Trophoblast cell (in vitro differentiated cells and primary cell): ENCODE measurements around the gene TMEM185A. TPM values are rescaled to one million over a fixed set of nuclear protein-coding genes. Genes with fewer than 3 reads are reported as not detected.
"Not testable (repeated sequence)": the region's sequence is repeated elsewhere in the genome, so short reads cannot be mapped to it uniquely, and the experiment has no call there.

Source experiments
- DNase-seq, 2 donors: peaks; one replicate each; pipeline ENCODE4 v3.0.0-alpha.2; 2016
- H2AFZ ChIP-seq: 2 replicates; pipeline ENCODE4 v1.6.1; 2013; ENCODE audit warnings: low read length, moderate library complexity, mild to moderate bottlenecking; ENCODE audit not compliant: insufficient read depth, poor library complexity
- H2AK5ac ChIP-seq: 2 replicates; pipeline ENCODE4 v1.6.1; 2013; ENCODE audit warnings: mild to moderate bottlenecking, low read length
- H2BK120ac ChIP-seq: 2 replicates; pipeline ENCODE4 v1.6.1; 2013; ENCODE audit warnings: low read length, mild to moderate bottlenecking, moderate library complexity; ENCODE audit not compliant: insufficient read depth, poor library complexity
- H2BK12ac ChIP-seq: 2 replicates; pipeline ENCODE4 v1.6.1; 2013; ENCODE audit warnings: mild to moderate bottlenecking, low read length, moderate library complexity
- H2BK5ac ChIP-seq: 2 replicates; pipeline ENCODE4 v1.6.1; 2013; ENCODE audit warnings: low read length, low read depth, moderate library complexity, mild to moderate bottlenecking; ENCODE audit not compliant: poor library complexity
- H3K14ac ChIP-seq: 2 replicates; pipeline ENCODE4 v1.6.1; 2013; ENCODE audit warnings: mild to moderate bottlenecking, low read length
- H3K18ac ChIP-seq: 2 replicates; pipeline ENCODE4 v1.6.1; 2013; ENCODE audit warnings: mild to moderate bottlenecking, low read length
- H3K23ac ChIP-seq: 2 replicates; pipeline ENCODE4 v1.6.1; 2013; ENCODE audit warnings: low read length
- H3K27ac ChIP-seq: 2 replicates; pipeline ENCODE4 v1.5.1; 2013; ENCODE audit warnings: low read depth, mild to moderate bottlenecking, inconsistent platforms, low read length, moderate library complexity
- H3K27me3 ChIP-seq: 2 replicates; pipeline ENCODE4 v1.6.1; 2013; ENCODE audit warnings: inconsistent platforms, mild to moderate bottlenecking, low read length, moderate library complexity; ENCODE audit not compliant: insufficient read depth
- H3K36me3 ChIP-seq, 2 experiments: 1 replicate in 1 of 2; 2 replicates in 1 of 2; pipeline ENCODE4 v1.6.1; 2013; ENCODE audit warnings: low read length in 2 of 2, mild to moderate bottlenecking in 2 of 2, moderate library complexity in 1 of 2; ENCODE audit not compliant: insufficient read depth in 2 of 2, control insufficient read depth in 1 of 2
- H3K4ac ChIP-seq: 2 replicates; pipeline ENCODE4 v1.6.1; 2013; ENCODE audit warnings: low read depth, mild to moderate bottlenecking, low read length, moderate library complexity
- H3K4me1 ChIP-seq, 2 experiments: 1 replicate in 1 of 2; 2 replicates in 1 of 2; pipeline ENCODE4 v1.6.1; 2013; ENCODE audit warnings: low read length in 2 of 2, mild to moderate bottlenecking in 2 of 2, moderate library complexity in 1 of 2; ENCODE audit not compliant: insufficient read depth in 2 of 2, control insufficient read depth in 1 of 2
- H3K4me2 ChIP-seq: 2 replicates; pipeline ENCODE4 v1.6.1; 2013; ENCODE audit warnings: inconsistent platforms, mild to moderate bottlenecking, low read length, moderate library complexity
- H3K4me3 ChIP-seq: 2 replicates; pipeline ENCODE4 v1.5.1; 2013; ENCODE audit warnings: mild to moderate bottlenecking, low read depth, low read length, inconsistent platforms
- H3K79me1 ChIP-seq: one replicate; pipeline ENCODE4 v1.6.1; 2013; ENCODE audit warnings: low read length
- H3K79me2 ChIP-seq: 2 replicates; pipeline ENCODE4 v1.6.1; 2013; ENCODE audit warnings: low read length, mild to moderate bottlenecking; ENCODE audit not compliant: control insufficient read depth, insufficient read depth, poor library complexity
- H3K9ac ChIP-seq: 2 replicates; pipeline ENCODE4 v1.6.1; 2013; ENCODE audit warnings: mild to moderate bottlenecking, low read length
- H3K9me3 ChIP-seq: 2 replicates; pipeline ENCODE4 v1.6.1; 2013; ENCODE audit warnings: low read depth, mild to moderate bottlenecking, control low read depth, inconsistent platforms, low read length; ENCODE audit not compliant: insufficient read depth
- H4K12ac ChIP-seq: 2 replicates; pipeline ENCODE4 v1.6.1; 2013; ENCODE audit warnings: low read depth, mild to moderate bottlenecking, low read length, moderate library complexity
- H4K8ac ChIP-seq: 2 replicates; pipeline ENCODE4 v1.6.1; 2013; ENCODE audit warnings: low read depth, mild to moderate bottlenecking, low read length, moderate library complexity
- H4K91ac ChIP-seq: one replicate; pipeline ENCODE4 v1.6.1; 2013; ENCODE audit warnings: low read depth, mild to moderate bottlenecking, low read length, moderate library complexity
- WGBS: extraction: QIAGEN DNeasy Blood & Tissue Kit; methylation state at CpG from one replicate; pipeline ENCODE4 v1.1.7; 2013; ENCODE audit warnings: missing lambda C conversion rate; ENCODE audit not compliant: insufficient read length, insufficient coverage; ENCODE audit errors: extremely low coverage; 5-methylcytosine and 5-hydroxymethylcytosine counted together
- polyA plus RNA-seq: library from polyadenylated mRNA; stranded (reverse); fragments of 200-250 nt; gene quantifications from 2 replicates; pipeline ENCODE4 v1.2.3, GENCODE V29; 2013

TMEM185A gene
- polyA plus RNA-seq: 12.1 and 12.5 TPM in 2 replicates

GRCh38 chrX:149631234-149632165, at the start of gene TMEM185A:
TMEM185A (minus strand) TSS chrX:149631792; CDS start chrX:149631580, 212 bp downstream.
- H2BK120ac ChIP-seq: no peak within 1 kb of the TSS
- peak within 1 kb of the TSS; percentile 96 for H3K4me2 ChIP-seq
- peak within 1 kb of the TSS; percentile 37 for H3K4ac ChIP-seq
- H4K8ac ChIP-seq: peak within 1 kb of the TSS; percentile 68
- H3K9ac ChIP-seq: peak within 1 kb of the TSS; percentile 78
- peaks cover 0 to 2% of the 10 kb centered on the region in 2 experiments for H3K4me1 ChIP-seq
- no peak within 1 kb of the TSS for H4K91ac ChIP-seq
- peak within 1 kb of the TSS; percentile 71 for H3K14ac ChIP-seq
- H3K18ac ChIP-seq: no peak within 1 kb of the TSS
- H3K79me2 ChIP-seq: no peaks in the 10 kb centered on the region
- no peak within 1 kb of the TSS for H2BK12ac ChIP-seq
- DNase-seq: peak; percentile 27 to 68
- no peak within 1 kb of the TSS for H2AFZ ChIP-seq
- H3K4me3 ChIP-seq: peak within 1 kb of the TSS; percentile 84
- no CpG with 5 or more reads among the region's 102 CpGs for WGBS
- no peaks in the 10 kb centered on the region for H3K27me3 ChIP-seq
- H4K12ac ChIP-seq: no peak within 1 kb of the TSS
- H3K27ac ChIP-seq: no peak within 1 kb of the TSS
- H2BK5ac ChIP-seq: no peak within 1 kb of the TSS
- no peak within 1 kb of the TSS for H3K23ac ChIP-seq
- no peaks in the 10 kb centered on the region for H3K9me3 ChIP-seq
- no peak within 1 kb of the TSS for H2AK5ac ChIP-seq
- H3K36me3 ChIP-seq: no peaks in the 10 kb centered on the region
- peaks cover 3% of the 10 kb centered on the region for H3K79me1 ChIP-seq

DNA sequence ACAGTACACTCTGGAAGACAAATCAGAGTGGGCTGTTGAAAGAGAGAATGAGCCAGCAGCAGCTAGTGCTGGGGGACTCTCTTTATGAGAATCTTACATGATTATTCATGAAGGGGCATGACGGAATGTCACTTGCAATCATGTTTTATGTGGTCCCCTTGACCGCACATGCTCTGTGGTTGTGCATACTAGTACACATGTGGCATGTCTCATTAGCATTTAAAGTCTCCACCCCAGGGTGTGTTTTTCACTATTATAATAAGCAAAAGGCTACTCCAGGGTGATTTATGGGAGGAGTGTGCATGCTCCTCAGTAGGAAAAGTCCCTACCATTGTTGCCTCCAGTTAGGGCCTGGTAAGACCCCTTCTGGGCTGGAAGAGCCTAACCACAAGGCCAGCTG, 49.6 kb upstream of the TMEM185A start:
- H2AFZ ChIP-seq: no peak overlapping the region
- WGBS: no CpG with 5 or more reads among the region's 2 CpGs
- no peak overlapping the region for H3K9ac ChIP-seq
- no peak overlapping the region for H3K27ac ChIP-seq
- no peaks in the 10 kb centered on the region for H3K79me1 ChIP-seq
- H2BK5ac ChIP-seq: no peak overlapping the region
- no peak overlapping the region for H3K4me3 ChIP-seq
- H3K9me3 ChIP-seq: no peaks in the 10 kb centered on the region
- H3K23ac ChIP-seq: no peak overlapping the region
- H4K8ac ChIP-seq: no peak overlapping the region
- no peak for DNase-seq
- H4K12ac ChIP-seq: no peak overlapping the region
- no peak overlapping the region for H2BK120ac ChIP-seq
- no peaks in the 10 kb centered on the region for H3K36me3 ChIP-seq
- H3K4ac ChIP-seq: no peak overlapping the region
- no peaks in the 10 kb centered on the region for H3K4me1 ChIP-seq
- H3K14ac ChIP-seq: no peak overlapping the region
- H3K79me2 ChIP-seq: no peaks in the 10 kb centered on the region
- H2BK12ac ChIP-seq: no peak overlapping the region
- H3K18ac ChIP-seq: no peak overlapping the region
- no peak overlapping the region for H4K91ac ChIP-seq
- H2AK5ac ChIP-seq: no peak overlapping the region
- H3K27me3 ChIP-seq: no peaks in the 10 kb centered on the region
- H3K4me2 ChIP-seq: no peak overlapping the region

- H3K14ac ChIP-seq, H3K4me2 ChIP-seq, H3K9ac ChIP-seq, H2BK120ac ChIP-seq, DNase-seq, H2AK5ac ChIP-seq, H3K36me3 ChIP-seq, H4K12ac ChIP-seq, H4K91ac ChIP-seq, H4K8ac ChIP-seq, H2BK12ac ChIP-seq, H3K23ac ChIP-seq, H3K4ac ChIP-seq, H3K4me1 ChIP-seq, H3K27ac ChIP-seq, H3K18ac ChIP-seq, H3K79me2 ChIP-seq, H3K27me3 ChIP-seq, H2AFZ ChIP-seq, H3K79me1 ChIP-seq, H2BK5ac ChIP-seq, H3K9me3 ChIP-seq, H3K4me3 ChIP-seq: not testable (repeated sequence)
- WGBS: no CpG with 5 or more reads among the region's 4 CpGs
These were observed 47.6 kb upstream of the TMEM185A start for GRCh38 chrX:149679164-149679678.

- H3K36me3 ChIP-seq, H3K4me1 ChIP-seq, H2BK12ac ChIP-seq, H3K4me3 ChIP-seq, H3K4ac ChIP-seq, H3K23ac ChIP-seq, H3K27ac ChIP-seq, H3K4me2 ChIP-seq, H4K12ac ChIP-seq, H2AK5ac ChIP-seq, H4K8ac ChIP-seq, H3K9ac ChIP-seq, H2BK120ac ChIP-seq, H4K91ac ChIP-seq, DNase-seq, H3K14ac ChIP-seq, H3K18ac ChIP-seq, H3K79me1 ChIP-seq, H3K79me2 ChIP-seq, H2AFZ ChIP-seq, H3K9me3 ChIP-seq, H3K27me3 ChIP-seq, H2BK5ac ChIP-seq: not testable (repeated sequence)
- no CpG with 5 or more reads among the region's 8 CpGs for WGBS
These were observed 44.0 kb upstream of the TMEM185A start for GRCh38 chrX:149675554-149675953.
